AG08396 (cell line): ENCODE data around the gene DIPK1A.
A peak's percentile ranks its signal among the peaks of the same experiment; 100 is the strongest.

Source experiments
- DNase-seq: peaks from one replicate; pipeline ENCODE4 v3.0.0; 2012; ENCODE audit warnings: low spot score, mixed read lengths

DIPK1A gene

DNA sequence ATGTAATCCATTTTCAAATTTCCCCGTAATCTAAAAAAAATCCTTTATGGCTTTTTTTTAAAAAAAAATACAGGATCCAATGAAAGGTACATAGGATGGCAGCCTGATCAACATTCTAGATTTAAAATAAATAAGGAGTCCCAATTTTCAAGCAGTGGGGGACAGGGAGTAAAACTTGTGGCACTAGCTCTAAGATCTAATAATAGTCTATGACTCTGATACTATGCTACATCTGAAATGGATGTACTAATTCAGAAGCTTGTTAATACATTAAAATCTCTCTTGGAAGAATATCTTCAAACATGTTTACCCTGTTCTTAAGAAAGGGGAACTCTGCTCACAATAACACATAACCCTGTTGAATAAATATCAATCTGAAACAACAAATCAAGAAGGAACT, 8.5 kb downstream of the DIPK1A start:
- DNase-seq, result no peak

DNA sequence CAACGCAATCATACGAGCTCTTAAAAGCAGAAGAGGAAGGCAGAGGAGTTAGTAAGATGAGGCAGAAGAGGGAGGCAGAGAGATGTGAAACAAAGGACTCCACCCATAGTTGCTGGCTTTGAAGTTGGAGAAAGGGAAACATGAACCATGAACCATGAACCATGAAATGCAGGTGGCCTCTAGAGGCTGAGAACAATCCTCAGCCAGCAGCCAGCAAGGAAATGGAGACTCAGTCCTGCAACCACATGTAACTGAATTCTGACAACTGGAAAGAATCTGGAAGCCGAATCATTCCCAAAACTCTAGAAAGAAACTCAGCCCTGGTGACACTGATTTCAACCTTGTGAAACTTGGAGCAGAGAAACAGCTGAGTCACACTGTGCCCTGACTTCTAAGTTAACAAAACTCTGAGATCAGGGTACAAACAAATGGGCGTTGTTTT, 10.1 kb downstream of the DIPK1A start:
- DNase-seq, result peak; percentile 40

DNA sequence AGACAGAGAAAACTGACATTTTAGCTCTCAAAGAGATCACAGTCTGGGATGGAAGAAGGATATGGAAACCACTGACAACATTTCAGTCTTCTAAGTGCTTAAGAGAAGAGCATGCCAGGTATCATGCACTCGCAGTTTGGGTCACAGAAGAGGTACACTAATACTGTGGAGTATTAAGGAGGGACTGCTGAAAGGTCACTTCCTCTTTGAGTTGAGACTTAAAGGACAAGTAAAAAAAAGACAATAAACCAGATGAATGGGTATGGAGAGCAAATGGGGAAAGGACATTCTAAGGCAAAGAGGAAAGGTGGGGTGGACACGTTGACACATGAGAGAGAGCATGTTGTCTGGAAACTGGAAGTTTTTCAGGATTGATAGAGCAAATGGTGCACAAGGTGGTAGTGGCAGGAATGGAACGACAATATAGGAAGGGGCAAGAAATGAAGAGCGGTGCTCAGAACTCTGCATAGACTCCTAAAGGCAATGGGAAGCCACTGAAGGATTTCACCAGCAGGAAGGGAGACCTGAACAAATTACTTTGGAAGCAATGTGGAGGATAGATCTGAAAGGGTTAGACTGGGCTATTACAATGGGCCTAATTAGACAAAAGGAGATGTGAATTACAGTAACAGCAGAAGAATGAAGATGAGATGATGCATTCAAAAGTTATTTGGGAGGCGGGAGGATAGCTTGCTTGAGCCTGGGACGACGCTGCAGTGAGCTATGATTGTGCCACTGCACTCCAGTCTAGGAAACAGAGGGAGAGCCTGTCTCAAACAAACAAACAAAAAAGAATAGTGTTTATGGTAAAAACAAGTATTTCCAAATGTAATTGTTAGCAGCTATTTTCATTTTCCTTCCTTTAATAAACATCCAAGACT, 11.1 kb downstream of the DIPK1A start:
- peak; percentile 40 for DNase-seq

DNA sequence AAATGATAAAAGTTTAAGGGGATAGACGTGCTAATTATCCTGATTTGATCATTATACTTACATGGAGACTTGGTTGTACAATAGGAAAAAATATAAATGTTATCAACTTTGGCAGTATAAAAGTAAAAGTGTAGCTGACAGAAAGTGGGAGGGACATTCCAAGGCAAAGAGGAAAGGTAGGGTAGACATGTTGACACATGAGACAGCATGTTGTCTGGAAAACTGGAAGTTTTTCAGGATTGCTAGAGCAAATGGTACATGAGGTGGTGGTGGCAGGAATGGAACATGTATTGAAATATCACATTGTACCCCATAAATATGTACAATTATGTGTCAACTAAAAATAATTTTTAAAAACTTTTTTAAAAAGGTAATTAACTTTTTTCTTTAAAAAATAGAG, 13.2 kb downstream of the DIPK1A start:
- no peak for DNase-seq

DNA sequence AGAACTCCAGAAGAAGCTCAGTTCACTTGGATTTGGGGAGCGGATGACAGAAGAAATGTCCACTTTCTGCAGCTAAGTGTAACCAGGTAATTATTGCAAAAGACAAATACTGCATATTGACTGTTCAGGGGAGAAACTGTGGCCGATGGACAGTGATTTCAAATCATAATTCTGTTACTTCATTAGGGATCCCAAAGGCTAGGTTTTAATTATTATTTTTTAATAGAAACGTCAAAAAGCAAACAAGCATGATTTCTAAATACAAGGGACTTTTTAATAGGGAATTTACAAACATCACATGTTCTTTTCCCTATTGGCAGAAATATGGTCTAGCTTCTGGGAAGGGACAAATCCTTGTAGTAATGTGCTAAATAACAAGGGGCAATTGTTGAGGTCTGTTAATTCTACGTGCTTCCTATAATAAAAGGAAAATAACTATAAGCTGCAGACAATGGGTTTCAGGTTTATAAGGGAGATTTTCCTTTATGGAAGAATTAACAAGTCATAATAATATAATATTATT, 15.5 kb downstream of the DIPK1A start:
- DNase-seq, result no peak

DNA sequence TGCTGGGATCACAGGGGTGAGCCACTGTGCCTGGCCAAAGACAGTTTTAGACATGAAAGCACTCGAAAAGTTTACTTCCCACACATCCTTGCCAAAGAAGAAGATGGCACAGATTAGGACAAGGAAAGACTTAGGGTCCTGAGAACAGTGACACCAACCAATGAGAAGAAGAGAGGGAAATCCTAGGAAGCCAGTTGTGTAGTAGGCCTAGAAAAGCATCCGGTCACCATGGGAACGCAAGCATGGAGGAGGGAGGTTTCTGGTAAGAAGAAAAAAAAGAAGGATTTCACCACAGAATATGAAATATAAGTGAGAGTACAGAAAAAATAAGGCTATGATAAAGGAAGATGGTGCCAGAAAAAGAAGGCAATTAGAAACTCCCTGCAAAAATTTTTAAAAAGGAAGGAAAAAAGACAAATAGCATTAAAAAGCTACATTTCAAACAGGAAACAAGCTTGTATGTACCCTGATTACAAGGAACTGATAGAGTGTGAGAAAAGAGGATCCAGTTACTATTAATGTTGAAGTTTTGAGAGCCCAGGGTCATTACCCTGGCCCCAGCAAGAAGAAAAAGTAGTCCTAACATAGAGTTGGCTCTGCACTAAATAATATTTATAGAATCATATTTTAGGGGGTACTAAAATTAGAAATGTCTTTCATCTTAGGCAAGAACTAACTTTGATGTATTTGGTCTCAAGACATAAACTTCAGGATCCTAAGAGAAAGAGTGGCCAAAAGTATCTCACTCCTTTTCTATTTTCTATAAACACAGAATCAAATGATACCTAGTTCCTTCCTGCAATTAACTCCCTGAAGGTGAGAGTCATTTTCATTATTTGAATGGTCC, 16.1 kb downstream of the DIPK1A start:
- DNase-seq, result no peak

DNA sequence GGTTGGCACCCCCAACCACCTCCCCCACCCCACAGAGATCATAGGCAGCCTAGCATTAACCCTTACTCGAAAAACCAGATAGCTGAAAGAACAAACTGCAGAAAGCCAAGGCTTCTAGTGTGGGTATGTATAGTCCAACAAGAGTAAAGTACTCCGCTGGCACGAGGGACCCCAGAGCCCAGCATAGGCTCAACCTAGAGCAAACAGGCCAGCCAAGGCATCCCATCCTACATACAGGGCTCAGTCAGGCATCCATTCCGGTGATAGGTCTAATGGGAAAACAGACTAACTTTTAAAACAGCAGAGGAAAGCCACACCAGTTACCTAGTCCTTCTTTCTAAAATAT, 17.8 kb downstream of the DIPK1A start:
- DNase-seq, result no peak

DNA sequence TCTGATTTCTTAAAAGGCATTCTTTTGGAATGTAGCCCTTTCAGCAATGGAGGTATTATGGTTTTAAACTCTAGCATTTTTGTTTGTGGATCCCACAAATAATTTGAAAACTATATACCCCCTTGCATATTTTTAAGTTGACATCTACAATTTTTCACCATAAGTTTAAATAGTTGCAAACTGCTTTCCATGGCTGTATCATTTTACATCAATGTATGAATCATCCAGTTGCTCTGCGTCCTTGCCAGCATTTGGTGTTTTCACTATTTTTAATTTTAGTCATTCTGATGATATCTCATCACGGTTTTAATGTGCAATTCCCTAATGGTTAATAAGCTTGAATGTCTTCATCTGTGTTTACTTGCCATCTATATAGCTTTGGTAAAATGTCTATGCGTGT, 20.7 kb downstream of the DIPK1A start:
- no peak for DNase-seq

DNA sequence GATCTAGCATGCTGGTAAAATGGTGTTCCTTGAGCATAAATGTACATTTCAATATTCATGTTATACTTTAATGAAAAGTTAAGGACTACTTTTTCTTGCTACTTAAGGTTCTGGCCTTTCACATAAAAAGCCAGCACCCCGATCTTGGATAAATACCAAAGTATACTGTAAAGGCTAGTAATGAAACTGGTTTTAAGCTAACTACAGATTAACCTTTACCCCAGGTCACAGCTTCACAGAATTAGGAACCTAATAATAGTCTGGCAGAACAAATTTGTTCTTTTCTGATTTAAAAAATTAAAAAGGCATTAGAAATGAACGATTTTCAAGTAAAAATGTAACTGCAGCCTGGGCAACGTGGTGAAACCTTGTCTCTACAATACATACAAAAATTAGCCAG, 23.5 kb downstream of the DIPK1A start:
- no peak for DNase-seq

DNA sequence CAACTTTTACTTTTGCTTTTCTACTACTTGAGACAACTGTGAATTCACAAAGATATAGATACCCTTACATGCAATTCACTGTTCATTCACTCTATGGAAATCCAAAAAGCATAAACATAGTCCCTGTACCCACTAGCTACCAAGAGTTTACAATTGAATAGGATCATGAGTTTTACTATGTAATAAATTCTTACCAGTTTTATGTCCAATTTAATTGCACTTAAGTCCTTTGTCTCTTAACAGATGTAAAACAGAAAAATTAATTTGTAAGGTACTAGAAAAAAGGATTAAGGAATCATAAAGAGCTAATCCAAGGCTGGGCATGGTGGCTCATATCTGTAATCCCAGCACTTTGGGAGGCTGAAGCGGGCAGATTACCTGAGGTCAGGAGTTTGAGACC, 24.4 kb downstream of the DIPK1A start:
- DNase-seq, result no peak

DNA sequence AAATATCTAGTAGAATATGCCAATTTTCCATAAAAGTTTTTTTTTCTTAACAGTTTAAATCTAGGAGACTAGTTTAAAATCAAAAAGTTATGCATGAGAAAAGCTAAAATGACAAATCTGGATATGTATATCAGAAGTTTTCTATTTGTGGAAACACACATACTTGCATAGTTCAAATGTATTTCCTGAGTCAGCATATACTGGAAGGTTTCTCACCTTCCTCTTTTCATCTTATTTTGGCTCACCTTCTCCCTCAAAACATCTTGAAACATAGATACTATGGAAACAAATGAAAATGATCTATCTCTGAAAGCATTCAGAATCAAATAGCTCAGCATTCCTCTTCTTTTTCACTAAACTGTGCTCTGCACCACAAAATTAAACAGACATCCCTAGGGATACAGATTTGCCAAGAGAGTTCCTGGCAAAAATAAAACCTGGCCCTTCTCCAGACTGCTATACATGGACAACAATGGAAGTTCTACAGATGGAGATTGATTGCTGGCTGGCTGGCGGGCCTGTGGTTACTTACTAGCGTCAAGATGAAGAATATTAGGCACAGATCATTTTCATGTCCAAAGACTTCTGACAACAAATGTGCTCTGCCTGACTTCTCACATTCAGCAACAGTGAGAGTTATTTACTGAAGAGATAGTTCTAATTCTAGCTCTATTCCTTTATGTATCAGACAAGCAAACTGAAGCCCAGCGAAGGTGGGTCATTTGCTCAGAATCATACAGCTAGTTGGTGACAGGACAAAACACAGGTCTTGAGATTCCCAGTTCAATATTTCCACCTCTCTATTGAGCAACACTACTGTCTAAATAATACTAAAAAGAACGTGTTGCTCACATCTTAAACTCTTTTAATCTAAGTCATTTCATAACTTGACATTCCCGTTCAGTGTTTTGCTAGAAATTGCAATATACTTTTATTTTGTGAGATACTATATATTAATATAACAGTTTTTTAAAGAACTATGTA, 26.6 kb downstream of the DIPK1A start:
- peak; percentile 20 for DNase-seq

DNA sequence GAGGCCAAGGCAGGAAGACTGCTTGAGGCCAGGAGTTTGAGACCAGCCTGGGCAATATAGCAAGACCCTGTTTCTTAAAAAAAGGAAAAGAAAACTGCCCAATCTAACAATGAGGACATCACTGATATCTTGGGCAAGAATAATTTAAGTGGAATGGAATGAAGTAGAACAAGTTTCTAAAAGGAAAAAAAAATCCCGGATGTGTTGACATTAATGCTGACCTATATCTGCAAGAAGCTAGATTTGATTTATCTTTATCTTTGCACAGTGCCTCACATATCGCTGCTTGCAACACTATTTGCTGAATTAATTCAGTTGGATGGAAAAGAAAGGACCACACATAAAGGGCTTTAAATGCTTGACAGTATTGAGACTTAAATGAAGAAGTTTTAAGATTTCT, 27.8 kb downstream of the DIPK1A start:
- DNase-seq, result no peak

DNA sequence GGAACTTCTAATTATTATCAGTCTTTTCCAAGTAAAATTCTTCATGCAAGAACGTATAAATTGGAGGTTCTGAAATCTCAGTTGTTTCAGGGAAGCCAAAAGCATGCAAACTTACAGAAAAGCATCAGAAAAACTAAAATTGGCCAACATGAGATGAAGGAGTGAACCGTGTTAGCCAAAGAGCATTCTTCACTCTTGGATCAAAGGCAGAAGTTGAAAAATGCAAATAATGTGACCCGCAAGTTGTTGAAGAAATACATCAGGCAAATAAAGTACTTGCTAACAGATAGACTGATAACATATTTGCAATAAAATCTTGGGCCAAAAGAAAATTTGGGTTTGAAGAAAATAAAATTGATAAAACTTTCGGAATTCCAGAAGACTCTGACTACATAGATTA, 29.6 kb downstream of the DIPK1A start:
- DNase-seq, result no peak

DNA sequence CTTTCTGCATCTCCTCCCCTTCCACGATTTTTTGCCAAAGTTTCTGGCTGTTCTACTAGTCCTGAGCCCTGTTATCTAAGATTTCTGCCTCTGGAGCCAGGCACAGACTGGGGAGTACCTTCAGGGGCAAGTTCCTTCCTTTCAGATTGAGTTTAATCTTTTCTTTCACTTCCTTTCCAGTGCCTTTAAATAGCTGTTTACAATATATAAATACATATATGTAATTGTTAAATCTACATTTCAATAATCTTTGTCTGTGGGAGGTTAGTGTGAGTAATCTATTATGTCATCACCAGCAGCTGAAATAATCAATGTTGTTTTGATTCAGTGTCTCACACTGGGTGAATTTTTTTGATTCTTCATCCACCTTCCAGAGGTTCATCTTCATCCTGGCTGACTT, 31.8 kb downstream of the DIPK1A start:
- DNase-seq, result no peak

DNA sequence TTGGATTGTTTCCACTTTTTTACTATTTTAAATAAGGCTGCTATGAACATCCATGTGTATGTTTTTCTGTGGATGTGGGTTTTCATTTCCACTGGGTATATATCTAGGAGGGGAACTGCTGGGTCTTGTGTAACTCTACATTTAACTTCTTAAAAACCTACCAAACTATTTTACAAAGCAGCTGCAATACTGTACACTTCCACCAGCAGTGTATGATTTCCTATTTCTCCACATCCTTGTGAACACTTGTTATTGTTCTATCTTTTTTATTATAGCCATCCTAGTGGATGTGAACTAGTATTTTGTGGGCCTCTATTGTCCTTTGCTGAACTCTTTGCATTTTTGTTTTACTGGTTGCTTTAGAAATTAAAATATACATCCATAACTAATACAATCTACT, 33.4 kb downstream of the DIPK1A start:
- no peak for DNase-seq

DNA sequence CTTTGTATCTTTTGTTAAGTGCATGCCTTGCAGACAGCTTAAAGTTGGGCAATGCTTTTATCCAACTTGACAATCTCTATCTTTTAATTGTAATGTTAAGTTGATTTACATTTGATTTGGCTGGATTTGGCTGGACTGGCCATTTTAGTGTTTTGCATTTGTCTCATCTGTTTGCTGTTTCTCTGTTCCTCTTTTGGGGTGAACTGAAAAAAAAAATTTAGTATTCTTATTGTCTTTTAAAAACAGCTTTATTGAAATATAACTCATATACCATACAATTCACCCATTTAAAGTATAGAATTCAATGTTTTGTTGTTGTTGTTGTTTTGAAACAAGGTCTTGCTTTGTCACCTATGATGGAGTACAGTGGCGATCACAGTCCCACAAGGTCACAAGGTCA, 34.4 kb downstream of the DIPK1A start:
- DNase-seq, result no peak

DNA sequence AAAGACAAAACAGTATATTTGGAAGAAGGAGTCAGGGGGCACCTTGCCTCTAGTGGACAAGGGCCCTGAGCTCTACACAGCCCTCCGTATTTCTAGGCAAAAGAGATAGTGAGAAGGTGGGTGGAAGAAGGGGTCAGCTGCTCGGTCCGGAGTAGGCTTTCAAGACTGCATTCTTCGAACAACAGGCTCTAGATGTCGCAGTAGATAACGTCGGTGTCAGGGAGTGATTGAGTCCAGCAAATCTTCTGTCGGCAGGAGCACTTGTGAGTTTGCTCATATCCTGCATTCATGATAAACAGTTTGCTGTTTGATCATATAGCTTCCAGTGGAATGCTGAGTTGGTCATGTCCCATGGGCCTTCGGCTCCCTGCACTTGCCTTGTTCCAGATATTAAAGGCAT, 36.8 kb downstream of the DIPK1A start:
- DNase-seq, result no peak

DNA sequence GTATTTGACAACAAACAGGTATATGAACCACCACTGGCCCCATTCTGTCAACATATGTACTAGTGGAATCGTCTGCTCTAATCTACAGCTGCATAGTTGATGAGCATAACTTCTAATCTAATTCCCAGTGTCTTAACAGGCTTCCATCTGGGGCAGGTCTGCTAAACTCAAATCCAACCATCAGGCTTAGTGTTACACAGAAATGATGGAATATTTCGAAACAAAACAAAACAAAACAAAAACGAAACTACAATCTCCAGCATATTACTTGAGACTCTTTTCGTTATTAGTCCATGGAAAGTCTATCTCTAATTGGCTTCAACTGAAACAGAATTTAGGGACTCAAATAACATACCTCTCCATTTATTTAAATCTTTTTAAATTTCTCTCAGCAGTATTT, 37.6 kb downstream of the DIPK1A start:
- no peak for DNase-seq

DNA sequence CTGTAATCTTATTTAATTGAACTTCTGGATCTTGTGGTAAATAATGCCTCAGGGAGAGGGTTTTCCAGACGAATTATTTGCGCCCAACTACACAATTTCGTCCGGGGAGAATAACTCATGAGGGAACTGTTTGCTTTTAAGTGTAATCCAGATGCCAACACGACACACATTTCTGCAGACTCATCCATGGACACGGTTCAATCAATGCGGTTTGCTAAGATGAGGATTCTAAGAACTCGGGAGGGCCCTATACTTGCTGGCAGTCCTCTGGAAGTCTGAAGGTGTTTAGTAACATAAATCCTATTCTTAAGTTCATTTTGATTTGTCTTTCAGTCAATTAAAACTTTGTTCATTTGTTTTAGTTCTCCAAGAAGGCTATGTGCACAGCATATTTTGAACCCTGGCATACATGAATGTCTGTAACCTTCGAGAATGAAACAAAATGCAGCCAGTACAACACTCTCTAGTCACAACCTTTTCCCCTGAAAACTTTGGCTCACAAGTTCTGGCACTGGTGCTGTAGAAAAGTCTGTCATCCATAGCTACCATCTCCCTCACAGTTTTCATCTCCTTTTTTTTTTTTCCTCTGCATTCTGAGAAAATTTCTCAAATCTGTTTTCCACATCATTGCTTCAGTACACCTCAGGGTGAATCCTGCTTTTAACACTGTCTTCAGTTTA, 38.8 kb downstream of the DIPK1A start:
- DNase-seq, result peak; percentile 27

DNA sequence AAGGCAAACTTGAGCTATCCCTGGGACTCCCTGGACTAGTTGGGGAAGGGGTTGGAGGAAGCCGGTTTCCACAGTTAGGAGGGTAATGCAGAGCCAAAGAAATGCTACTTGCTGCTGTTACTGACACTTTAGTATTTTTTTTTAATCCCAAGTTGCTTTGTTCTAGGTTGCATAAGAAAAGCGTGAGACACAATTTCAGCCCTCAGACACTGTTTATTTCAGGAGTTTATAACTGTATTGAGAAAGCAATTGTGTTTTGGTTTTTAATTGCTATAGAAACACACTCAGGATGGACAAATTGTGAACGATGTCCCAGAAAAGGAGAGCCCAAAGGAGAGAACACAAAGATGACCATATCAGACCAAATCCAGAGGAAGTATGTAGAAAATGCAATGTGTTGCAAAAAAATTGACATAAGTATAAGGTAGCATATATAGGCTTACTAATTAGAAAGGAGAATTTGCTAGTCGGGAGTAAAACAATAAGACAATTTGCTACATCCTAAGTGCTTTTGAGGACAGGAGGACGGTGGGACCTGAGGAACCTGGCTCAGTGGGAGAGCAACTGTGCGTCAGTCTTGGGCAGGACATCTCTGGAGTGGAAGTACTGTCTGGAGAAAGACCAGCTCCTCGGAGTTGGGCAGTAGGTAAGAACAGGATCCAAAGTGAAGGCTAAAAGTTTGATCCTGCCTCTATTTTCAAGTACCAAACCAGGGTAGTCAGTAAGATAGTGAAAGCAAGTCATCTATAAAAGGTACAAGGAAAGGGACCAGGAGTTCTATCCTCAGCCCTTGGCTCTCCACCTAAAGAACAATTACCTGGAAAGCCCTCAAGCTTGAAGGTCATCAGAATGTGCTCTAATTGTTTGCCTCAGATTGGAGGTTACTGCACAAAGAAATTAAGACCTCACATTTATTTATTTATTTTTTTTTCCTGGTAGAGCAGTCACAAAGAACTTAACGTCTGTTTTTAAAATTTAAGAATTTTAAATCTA, 39.9 kb downstream of the DIPK1A start:
- no peak for DNase-seq
